ENCODE data around the gene RALGPS2. TPM values are rescaled to one million over a fixed set of nuclear protein-coding genes. Genes with fewer than 3 reads are reported as not detected.

The RALGPS2 gene
- total and polyA plus RNA-seq, 2 of the 8 experiments (the other 6 are each of a cell fraction or from before 2014, with no cell fraction given) = 6.7 to 38.0 TPM

GRCh38 chr1:178704833-178705232 is 20.2 kb upstream of the RALGPS2 start:
- Histone ChIP-seq H2BK20ac (ENCODE audit: low read length) (no peak overlapping the region), H3K23ac (ENCODE audit: insufficient read length) (no peak overlapping the region), H2AK5ac (ENCODE audit: low read depth, low read length) (no peak overlapping the region), H3K18ac (ENCODE audit: extremely low read depth, low read length) (no peak overlapping the region), H3K4me2 (ENCODE audit: insufficient read depth in 1 of 2, low read depth in 2 of 2, low read length in 2 of 2) (no peak overlapping the region), H2AFZ (ENCODE audit: low read length) (no peak overlapping the region), H2BK12ac (ENCODE audit: low read depth, low read length) (no peak overlapping the region), H2BK120ac (replicated peaks; ENCODE audit: low read depth, low read length) (no peak overlapping the region), H3K79me2 (ENCODE audit: control insufficient read depth in 1 of 2, insufficient read depth in 2 of 2, low read length in 2 of 2) (no peaks in the 10 kb centered on the region), H3K79me1 (ENCODE audit: low read depth, low read length) (no peaks in the 10 kb centered on the region), H3K4ac (replicated peaks; ENCODE audit: insufficient read length, low read depth, low read length) (no peak overlapping the region), H3K56ac (replicated peaks; ENCODE audit: insufficient read length, low read depth, low read length) (no peak overlapping the region), H3K27me3 (replicated peaks in 1 of 4; ENCODE audit: control insufficient read depth in 3 of 4, extremely low read depth in 1 of 4, insufficient read depth in 3 of 4, low read length in 3 of 4) (no peaks in the 10 kb centered on the region), H3K9me3 (ENCODE audit: insufficient read depth in 2 of 2, low read depth in 1 of 2, low read length in 1 of 2) (no peaks in the 10 kb centered on the region), H3K4me1 (replicated peaks in 1 of 4; ENCODE audit: control insufficient read depth in 3 of 4, insufficient read depth in 4 of 4, low read length in 3 of 4) (peaks cover 0 to 3% (median 0%) of the 10 kb centered on the region in 4 experiments; a peak in 1 of 7 replicates), H4K8ac (ENCODE audit: extremely low read depth, insufficient read depth, low read length) (no peak overlapping the region), H4K5ac (ENCODE audit: insufficient read length, low read depth, low read length) (no peak overlapping the region), H3K36me3 (ENCODE audit: control insufficient read depth in 2 of 4, insufficient read depth in 4 of 4, low read length in 3 of 4) (no peaks in the 10 kb centered on the region), H2BK5ac (ENCODE audit: low read depth, low read length) (no peak overlapping the region), H3K23me2 (ENCODE audit: low read depth, low read length) (no peaks in the 10 kb centered on the region), H4K20me1 (replicated peaks in 1 of 2; ENCODE audit: control insufficient read depth in 1 of 2, insufficient read depth in 2 of 2, low read length in 2 of 2) (no peaks in the 10 kb centered on the region), H3K27ac (ENCODE audit: low read depth, low read length) (no peak overlapping the region), H3K9ac (replicated peaks in 1 of 4; ENCODE audit: extremely low read depth in 1 of 4, low read depth in 3 of 4, low read length in 3 of 4) (no peak overlapping the region), H4K91ac (replicated peaks; ENCODE audit: insufficient read length, low read length) (no peak overlapping the region), H3K14ac (ENCODE audit: insufficient read length) (no peak overlapping the region), H3K4me3 (ENCODE audit: extremely low read depth in 1 of 4, insufficient read depth in 2 of 4, low read depth in 3 of 4, low read length in 4 of 4) (no peak overlapping the region), H2BK15ac (ENCODE audit: low read length) (no peak overlapping the region)
- CTCF ChIA-PET (ENCODE audit: partially characterized antibody) = interaction anchor here (1.3 to 3.8 kb wide), 3 partner anchors 11 to 298 kb away, joined by 4 to 14 read pairs (median 5); no protein-coding TSS in a partner anchor
- no peak for FAIRE-seq
- DNase-seq (ENCODE audit: low read depth in 1 of 2, low spot score in 2 of 2) = no peak
- POLR2A ChIA-PET (ENCODE audit: partially characterized antibody) = no interaction called here
- 83% methylated on average over 1 of the region's 1 CpG; no CpG with 5 or more reads in 1 of the 2 experiments for WGBS, 2 experiments (ENCODE audit: extremely low coverage in 1 of 2, insufficient coverage in 1 of 2, insufficient read length in 1 of 2, insufficient replicate concordance in 2 of 2, low coverage in 1 of 2, low lambda C conversion rate in 2 of 2, missing lambda C conversion rate in 1 of 2)
- TF ChIP-seq KDM1A (IDR thresholded peaks at IDR 0.05; ENCODE audit: borderline replicate concordance, low read length) (no peak), KDM5A (IDR thresholded peaks at IDR 0.05; ENCODE audit: low read length) (no peak), HDAC6 (IDR thresholded peaks at IDR 0.05; ENCODE audit: low read depth, low read length) (no peak), JUN (IDR thresholded peaks at IDR 0.05; ENCODE audit: low read depth, low read length) (no peak), SAP30 (IDR thresholded peaks at IDR 0.05; ENCODE audit: insufficient read depth, insufficient replicate concordance, low read length) (no peak), CEBPB (IDR thresholded peaks at IDR 0.05; ENCODE audit: low read depth, low read length) (no peak), SUZ12 (IDR thresholded peaks at IDR 0.05; ENCODE audit: low read length) (no peak), HDAC2 (IDR thresholded peaks at IDR 0.05; ENCODE audit: borderline replicate concordance in 1 of 2, low read depth in 2 of 2, low read length in 2 of 2) (no peak), JUND (IDR thresholded peaks at IDR 0.05; ENCODE audit: low read length) (no peak), TAF7 (optimal IDR thresholded peaks at IDR 0.05; ENCODE audit: borderline replicate concordance, low read depth, low read length) (no peak), EZH2 (IDR thresholded peaks at IDR 0.05; ENCODE audit: low read depth, low read length, severe bottlenecking) (no peak), RXRA (IDR thresholded peaks at IDR 0.05; ENCODE audit: insufficient read depth, low read depth, low read length) (no peak), EGR1 (IDR thresholded peaks at IDR 0.05; ENCODE audit: borderline replicate concordance, low read depth, low read length) (no peak), SRF (IDR thresholded peaks at IDR 0.05; ENCODE audit: low read depth, low read length) (no peak), TBP (IDR thresholded peaks at IDR 0.05; ENCODE audit: low read depth, low read length) (no peak)
